Erythroblast (primary cell): ENCODE results near the gene DGLUCY.

Source experiments
- DNase-seq, 2 experiments: peaks; one replicate each; lab custom pipeline; 2025; lab: John Stamatoyannopoulos, UW
- GATA1 ChIP-seq: IDR thresholded peaks from 2 replicates; pipeline ENCODE4 v1.6.1; 2011; ENCODE audit warnings: low read depth, mild to moderate bottlenecking, control low read depth, low read length, moderate library complexity
- POLR2A ChIP-seq: IDR thresholded peaks from 2 replicates; pipeline ENCODE4 v1.6.1; 2011; ENCODE audit warnings: mild to moderate bottlenecking, low read length

DGLUCY gene

GRCh38 chr14:91273885-91274273 lies 160.0 kb downstream of the DGLUCY start:
- DNase-seq: no peak
- TF ChIP-seq POLR2A (no peak), GATA1 (no peak)

GRCh38 chr14:91274796-91275195 lies 160.9 kb downstream of the DGLUCY start:
- no peak for DNase-seq
- TF ChIP-seq POLR2A: no peak
- no peak for TF ChIP-seq GATA1
